ENCODE results near the gene RPA1. TPM values are rescaled to one million over a fixed set of nuclear protein-coding genes. Genes with fewer than 3 reads are reported as not detected.
A peak's percentile ranks its signal among the peaks of the same experiment; 100 is the strongest.

Gene RPA1
- total and polyA plus RNA-seq, 10 of the 15 experiments (the other 5 are each of a cell fraction or from before 2014, with no cell fraction given): 35.9 to 198 (median 71.2) TPM

GRCh38 chr17:1905190-1905913, 75.5 kb downstream of the RPA1 start:
- ChIA-PET SMC1A (ENCODE audit: uncharacterized antibody, unreplicated experiment) (interaction anchor here (1.7 to 2.0 kb wide), 2 partner anchors 9 to 135 kb away, joined by 4 read pairs; no protein-coding TSS in a partner anchor), RAD21 (ENCODE audit: unreplicated experiment) (interaction anchor here (0.6 to 0.7 kb wide), 2 partner anchors 9 to 1377 kb away, joined by 3 read pairs; no protein-coding TSS in a partner anchor), POLR2A (interaction anchor here (0.6 kb wide), 2 partner anchors 19 to 318 kb away, joined by 3 to 5 read pairs; no protein-coding TSS in a partner anchor), CTCF (interaction anchor here (1.1 to 1.2 kb wide), 2 partner anchors 13 to 236 kb away, joined by 3 read pairs; no protein-coding TSS in a partner anchor)
- H3K9ac ChIP-seq (ENCODE audit: control insufficient read depth, insufficient read depth, low read length): no peak overlapping the region
- ATAC-seq: peak; percentile 35
- H3K36me3 ChIP-seq (ENCODE audit: control insufficient read depth in 2 of 2, insufficient read depth in 2 of 2, low read length in 1 of 2): no peaks in the 10 kb centered on the region
- 67% methylated on average over 25 of the region's 25 CpGs for WGBS (ENCODE audit: insufficient coverage, insufficient replicate concordance, low lambda C conversion rate, missing lambda C conversion rate)
- intact Hi-C loops (cut with micrococcal nuclease; ENCODE audit: unreplicated experiment) (no loop called here), in situ Hi-C loops (cut with MboI) (loop anchor here (25.0 kb wide), 1 partner anchor 107 kb away; no protein-coding TSS in a partner anchor)
- H3K4me2 ChIP-seq (ENCODE audit: control insufficient read depth, insufficient read depth): peak overlapping the region; percentile 74
- no peak for FAIRE-seq
- TF ChIP-seq PBX3 (IDR thresholded peaks at IDR 0.05; ENCODE audit: insufficient replicate concordance, low read depth, low read length): peak; percentile 74
- TF ChIP-seq HCFC1 (IDR thresholded peaks at IDR 0.05; ENCODE audit: low read length): no peak
- TF ChIP-seq BHLHE40 (IDR thresholded peaks at IDR 0.05; ENCODE audit: borderline replicate concordance in 1 of 2, low read depth in 2 of 2, low read length in 1 of 2): peak; percentile 39 to 74; a peak in 3 of 4 replicates
- TF ChIP-seq, protein P1, sequence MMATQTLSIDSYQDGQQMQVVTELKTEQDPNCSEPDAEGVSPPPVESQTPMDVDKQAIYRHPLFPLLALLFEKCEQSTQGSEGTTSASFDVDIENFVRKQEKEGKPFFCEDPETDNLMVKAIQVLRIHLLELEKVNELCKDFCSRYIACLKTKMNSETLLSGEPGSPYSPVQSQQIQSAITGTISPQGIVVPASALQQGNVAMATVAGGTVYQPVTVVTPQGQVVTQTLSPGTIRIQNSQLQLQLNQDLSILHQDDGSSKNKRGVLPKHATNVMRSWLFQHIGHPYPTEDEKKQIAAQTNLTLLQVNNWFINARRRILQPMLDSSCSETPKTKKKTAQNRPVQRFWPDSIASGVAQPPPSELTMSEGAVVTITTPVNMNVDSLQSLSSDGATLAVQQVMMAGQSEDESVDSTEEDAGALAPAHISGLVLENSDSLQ (IDR thresholded peaks at IDR 0.05): peak; percentile 78
- no peak overlapping the region for H3K4me3 ChIP-seq
- H3K27ac ChIP-seq (ENCODE audit: control insufficient read depth, insufficient read depth): no peak overlapping the region
- H3K27me3 ChIP-seq (replicated peaks in 1 of 2; ENCODE audit: control insufficient read depth in 2 of 2, insufficient read depth in 2 of 2, low read length in 1 of 2): no peaks in the 10 kb centered on the region
- peak overlapping the region; percentile 59 for H2AFZ ChIP-seq (ENCODE audit: control insufficient read depth, low read depth, low read length)
- no peaks in the 10 kb centered on the region for H4K20me1 ChIP-seq (ENCODE audit: control insufficient read depth, insufficient read depth)
- H3K79me2 ChIP-seq (ENCODE audit: control insufficient read depth, insufficient read depth, low read length): no peaks in the 10 kb centered on the region
- no peaks in the 10 kb centered on the region for H3K9me3 ChIP-seq (replicated peaks; ENCODE audit: control insufficient read depth, insufficient read depth, low read length)
- peaks cover 19% of the 10 kb centered on the region for H3K4me1 ChIP-seq (ENCODE audit: control insufficient read depth, insufficient read depth, low read length)
- no peak for DNase-seq (ENCODE audit: low read depth, low spot score)
- BruUV-seq (replicated peaks): no TSS peak
